GM12878 (cell line): ENCODE data around the gene TXNDC12. TPM values are rescaled to one million over a fixed set of nuclear protein-coding genes. Genes with fewer than 3 reads are reported as not detected.

Source experiments
- ATAC-seq: fragments of 200-7000 bp; cut with Tn5 transposase; 3 replicates; pipeline ENCODE4 v1.9.1; 2020; ENCODE audit warnings: mild to moderate bottlenecking, moderate library complexity
- BruUV-seq: library from RNA; stranded (reverse); fragments of 400-500 nt; replicated peaks from 2 replicates; lab custom pipeline; 2021; lab: Mats Ljungman, UMichigan
- CTCF ChIA-PET: fragments of 300-600 bp; sonication (Branson Sonifier 250); formaldehyde crosslinking; extraction: SDS; loops from one replicate; lab custom pipeline; 2021; ENCODE audit warnings: inconsistent platforms; lab: Yijun Ruan, JAX
- POLR2A ChIA-PET: fragments of 350-600 bp; formaldehyde crosslinking; extraction: SDS; loops from one replicate; lab custom pipeline; 2021; ENCODE audit warnings: inconsistent platforms; lab: Charles Lee
- RAD21 ChIA-PET: fragments of 300-600 bp; sonication (Branson Sonifier 250); formaldehyde crosslinking; loops from one replicate; lab custom pipeline; 2023; ENCODE audit warnings: antibody characterized with exemption; ENCODE audit not compliant: unreplicated experiment; lab: Charles Lee
- SMC1A ChIA-PET: fragments of 300-600 bp; sonication (Branson Sonifier 250); formaldehyde crosslinking; loops from one replicate; lab custom pipeline; 2023; ENCODE audit not compliant: unreplicated experiment, uncharacterized antibody; lab: Charles Lee
- DNase-seq: peaks from one replicate; pipeline ENCODE4 v3.0.0-alpha.2; 2011; ENCODE audit warnings: low read depth, low spot score
- FAIRE-seq: peaks from 3 replicates; lab custom pipeline; 2011; peaks lifted over from hg19 to GRCh38; lab: Jason Lieb, UNC
- H2AFZ ChIP-seq: 2 replicates; pipeline ENCODE4 v1.6.0; 2011; ENCODE audit warnings: low read depth, low read length, control low read depth; ENCODE audit not compliant: control insufficient read depth
- H3K27ac ChIP-seq: 2 replicates; pipeline ENCODE4 v1.5.1; 2011; ENCODE audit warnings: control low read depth; ENCODE audit not compliant: control insufficient read depth, insufficient read depth
- H3K27me3 ChIP-seq, 2 experiments: replicated peaks in 1 of 2; 2 replicates each; pipeline versions ENCODE4 v1.6.0 to v1.6.1; 2011; ENCODE audit warnings: low read length in 1 of 2; ENCODE audit not compliant: control insufficient read depth in 2 of 2, insufficient read depth in 2 of 2
- H3K36me3 ChIP-seq, 2 experiments: 2 replicates each; pipeline ENCODE4 v1.5.1; 2011; ENCODE audit warnings: low read length in 1 of 2; ENCODE audit not compliant: control insufficient read depth in 2 of 2, insufficient read depth in 2 of 2
- H3K4me1 ChIP-seq: 2 replicates; pipeline ENCODE4 v1.6.1; 2011; ENCODE audit warnings: mild to moderate bottlenecking, low read length, moderate library complexity, mixed read lengths; ENCODE audit not compliant: control insufficient read depth, insufficient read depth
- H3K4me2 ChIP-seq: 2 replicates; pipeline ENCODE4 v1.6.0; 2011; ENCODE audit warnings: control low read depth; ENCODE audit not compliant: control insufficient read depth, insufficient read depth
- H3K4me3 ChIP-seq: fragments of 200-600 bp; sonication (generic); 2 replicates; pipeline ENCODE4 v1.5.1; 2016
- H3K79me2 ChIP-seq: 2 replicates; pipeline ENCODE4 v1.6.0; 2011; ENCODE audit warnings: low read length; ENCODE audit not compliant: control insufficient read depth, insufficient read depth
- H3K9ac ChIP-seq: 2 replicates; pipeline ENCODE4 v1.8.0; 2011; ENCODE audit warnings: low read length, control low read depth, mixed read lengths; ENCODE audit not compliant: control insufficient read depth, insufficient read depth
- H3K9me3 ChIP-seq: replicated peaks from 3 replicates; pipeline ENCODE4 v1.5.1; 2011; ENCODE audit warnings: mild to moderate bottlenecking, low read length; ENCODE audit not compliant: control insufficient read depth, insufficient read depth
- H4K20me1 ChIP-seq: 2 replicates; pipeline ENCODE4 v1.6.0; 2011; ENCODE audit not compliant: control insufficient read depth, insufficient read depth
- BRCA1 ChIP-seq: IDR thresholded peaks from 2 replicates; pipeline ENCODE4 v1.6.1; 2011; ENCODE audit warnings: low read depth, low read length, improper control_type of control experiment
- CHD1 ChIP-seq: IDR thresholded peaks from 2 replicates; pipeline ENCODE4 v1.6.1; 2012; ENCODE audit warnings: low read depth, low read length, improper control_type of control experiment
- CREM ChIP-seq: IDR thresholded peaks from 2 replicates; pipeline ENCODE4 v1.6.1; 2014; ENCODE audit warnings: antibody characterized with exemption, low read depth
- HCFC1 ChIP-seq: fragments of 150-350 bp; IDR thresholded peaks from 2 replicates; pipeline ENCODE4 v1.6.1; 2014; ENCODE audit warnings: low read length
- MTA3 ChIP-seq: IDR thresholded peaks from 2 replicates; pipeline ENCODE4 v1.6.1; 2012; ENCODE audit warnings: low read length, inconsistent platforms, borderline replicate concordance
- MYC ChIP-seq: IDR thresholded peaks from 2 replicates; pipeline ENCODE4 v1.6.1; 2011; ENCODE audit warnings: mild to moderate bottlenecking, low read length, moderate library complexity, inconsistent platforms; ENCODE audit not compliant: insufficient read depth, insufficient replicate concordance, insufficient read length, severe bottlenecking
- NBN ChIP-seq: fragments of 450-650 bp; IDR thresholded peaks from 2 replicates; pipeline ENCODE4 v1.6.1; 2016
- NFYA ChIP-seq: IDR thresholded peaks from 2 replicates; pipeline ENCODE4 v1.6.1; 2011; ENCODE audit warnings: low read depth, mild to moderate bottlenecking, low read length, improper control_type of control experiment, borderline replicate concordance
- PAX8 ChIP-seq: fragments of 450-650 bp; IDR thresholded peaks from 2 replicates; pipeline ENCODE4 v1.6.1; 2017; ENCODE audit warnings: mild to moderate bottlenecking, moderate library complexity
- POLR2A ChIP-seq: IDR thresholded peaks from 2 replicates; pipeline ENCODE4 v1.6.1; 2011; ENCODE audit warnings: low read depth, mild to moderate bottlenecking, low read length
- SMC3 ChIP-seq: IDR thresholded peaks from 2 replicates; pipeline ENCODE4 v1.6.1; 2011; ENCODE audit warnings: low read length, improper control_type of control experiment, borderline replicate concordance
- STAT3 ChIP-seq: IDR thresholded peaks from 2 replicates; pipeline ENCODE4 v1.6.1; 2011; ENCODE audit warnings: low read depth, low read length, improper control_type of control experiment
- ZNF207 ChIP-seq: fragments of 450-650 bp; IDR thresholded peaks from 2 replicates; pipeline ENCODE4 v1.6.1; 2014; ENCODE audit warnings: antibody characterized with exemption, mild to moderate bottlenecking, borderline replicate concordance
- ZZZ3 ChIP-seq: IDR thresholded peaks from 2 replicates; pipeline ENCODE4 v1.6.1; 2011; ENCODE audit warnings: low read depth; ENCODE audit not compliant: control insufficient read depth, insufficient read length
- WGBS: methylation state at CpG from one replicate; pipeline ENCODE4 v1.1.6; 2016; ENCODE audit warnings: low lambda C conversion rate; ENCODE audit not compliant: insufficient replicate concordance, insufficient coverage; ENCODE audit errors: missing lambda C conversion rate; 5-methylcytosine and 5-hydroxymethylcytosine counted together
- in situ Hi-C: fragments of 300-500 bp; cut with MboI; formaldehyde crosslinking; loops from 9 replicates; pipeline ENCODE4 v1.14.3; 2018; ENCODE audit warnings: mixed read lengths
- intact Hi-C: fragments of 100-400 bp; cut with micrococcal nuclease; formaldehyde crosslinking; loops from one replicate; pipeline ENCODE4 v1.14.2; 2022; ENCODE audit not compliant: unreplicated experiment
- polyA plus RNA-seq, 11 experiments: library from polyadenylated mRNA; depleted of rRNA in 4 of 11; unstranded in 6 of 11; stranded (reverse) in 5 of 11; fragments of >200 nt; fragmentation: Nextera tagmentation in 4 of 11; fragmentation: Illumina TruSeq in 1 of 11; extraction: Ambion mirVana in 4 of 11; extraction: Trizol in 1 of 11; gene quantifications; 1 replicate in 1 of 11; 2 replicates in 10 of 11; pipeline versions ENCODE4 v1.2.1 to v1.2.3, GENCODE V29; 2011 to 2016; ENCODE audit warnings: inconsistent platforms in 2 of 11, missing spikeins in 2 of 11, low read depth in 1 of 11
- total RNA-seq, 4 experiments: library from RNA; depleted of rRNA in 3 of 4; stranded (reverse); fragments of >200 nt in 3 of 4; fragmentation: Illumina TruSeq in 1 of 4; extraction: Trizol in 1 of 4; gene quantifications; 2 replicates each; pipeline versions ENCODE4 v1.2.1 to v1.2.3, GENCODE V29; 2013 to 2021
- TF ChIP-seq, protein P1 (sequence below): IDR thresholded peaks from 2 replicates; pipeline ENCODE4 v1.6.1; 2012; ENCODE audit warnings: low read length, inconsistent platforms

Gene TXNDC12
- total and polyA plus RNA-seq, 10 of the 15 experiments (the other 5 are each of a cell fraction or from before 2014, with no cell fraction given) = 6.7 to 41.7 (median 17.7) TPM

DNA sequence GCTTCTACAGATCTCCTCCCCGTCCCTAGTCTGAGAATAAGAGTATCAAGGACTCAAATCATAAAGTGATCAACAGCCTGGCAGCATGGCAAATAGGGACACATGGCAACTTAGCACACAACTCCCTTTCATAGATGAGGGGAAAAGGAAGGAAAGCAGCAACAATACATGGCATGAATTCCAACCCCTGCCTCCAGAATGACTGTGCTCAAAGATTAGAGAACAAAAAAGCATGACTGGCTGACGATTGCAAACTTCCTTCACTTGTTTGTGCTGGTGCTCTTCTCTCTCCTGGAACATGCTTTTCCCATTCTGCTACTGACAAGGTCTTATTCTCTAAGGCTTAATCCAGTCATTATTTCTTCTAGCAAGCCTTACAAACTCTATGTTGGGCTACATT, 32.9 kb downstream of the TXNDC12 start:
- Histone ChIP-seq H3K79me2 (no peaks in the 10 kb centered on the region), H3K36me3 (peaks cover 2 to 15% of the 10 kb centered on the region in 2 experiments), H2AFZ (no peak overlapping the region), H3K27me3 (no peaks in the 10 kb centered on the region), H3K27ac (no peak overlapping the region), H4K20me1 (no peaks in the 10 kb centered on the region), H3K4me1 (no peaks in the 10 kb centered on the region), H3K4me3 (no peak overlapping the region), H3K4me2 (no peak overlapping the region), H3K9me3 (no peaks in the 10 kb centered on the region), H3K9ac (no peak overlapping the region)
- FAIRE-seq (no peak), ATAC-seq (no peak), DNase-seq (no peak)
- in situ Hi-C loops = no loop called here
- TF ChIP-seq HCFC1 (no peak), MYC (no peak), CREM (no peak), ZNF207 (no peak), SMC3 (no peak), STAT3 (no peak), NFYA (no peak), POLR2A (no peak), NBN (no peak), MTA3 (no peak), PAX8 (no peak), ZZZ3 (no peak), BRCA1 (no peak), CHD1 (no peak)
- TF ChIP-seq, protein P1, sequence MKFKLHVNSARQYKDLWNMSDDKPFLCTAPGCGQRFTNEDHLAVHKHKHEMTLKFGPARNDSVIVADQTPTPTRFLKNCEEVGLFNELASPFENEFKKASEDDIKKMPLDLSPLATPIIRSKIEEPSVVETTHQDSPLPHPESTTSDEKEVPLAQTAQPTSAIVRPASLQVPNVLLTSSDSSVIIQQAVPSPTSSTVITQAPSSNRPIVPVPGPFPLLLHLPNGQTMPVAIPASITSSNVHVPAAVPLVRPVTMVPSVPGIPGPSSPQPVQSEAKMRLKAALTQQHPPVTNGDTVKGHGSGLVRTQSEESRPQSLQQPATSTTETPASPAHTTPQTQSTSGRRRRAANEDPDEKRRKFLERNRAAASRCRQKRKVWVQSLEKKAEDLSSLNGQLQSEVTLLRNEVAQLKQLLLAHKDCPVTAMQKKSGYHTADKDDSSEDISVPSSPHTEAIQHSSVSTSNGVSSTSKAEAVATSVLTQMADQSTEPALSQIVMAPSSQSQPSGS = no peak
- ChIA-PET CTCF (interaction anchor here (1.2 kb wide), 1 partner anchor 126 kb away, joined by 3 read pairs; no protein-coding TSS in a partner anchor), RAD21 (no interaction called here), SMC1A (interaction anchor here (0.5 kb wide), 1 partner anchor 162 kb away, joined by 3 read pairs; no protein-coding TSS in a partner anchor), POLR2A (interaction anchor here (0.7 kb wide), 1 partner anchor 106 kb away, joined by 5 read pairs; no protein-coding TSS in a partner anchor)
- WGBS = 73% methylated on average over 2 of the region's 2 CpGs
- BruUV-seq = no TSS peak
- intact Hi-C loops = no loop called here
